Lower leg skin (tissue), 4 donors: ENCODE results near the gene TRIM4. TPM values are rescaled to one million over a fixed set of nuclear protein-coding genes. Genes with fewer than 3 reads are reported as not detected.
"Not testable (repeated sequence)": the region's sequence is repeated elsewhere in the genome, so short reads cannot be mapped to it uniquely, and the experiment has no call there.

Source experiments
- DNase-seq, 2 donors: peaks; one replicate each; pipeline ENCODE4 v3.0.0-alpha.2; 2019; ENCODE audit warnings: low spot score in 2 of 2
- H3K4me3 ChIP-seq: fragments of 200-600 bp; sonication (generic); 2 replicates; pipeline ENCODE4 v1.5.1; 2017; ENCODE audit warnings: mild to moderate bottlenecking, low read depth; ENCODE audit not compliant: poor library complexity, severe bottlenecking
- CTCF ChIP-seq, 3 donors: fragments of 450-650 bp; IDR thresholded peaks; one replicate each; pipeline ENCODE4 v1.5.1; 2016; ENCODE audit warnings: antibody characterized with exemption in 3 of 3, mild to moderate bottlenecking in 3 of 3, moderate library complexity in 2 of 3
- POLR2A ChIP-seq, 2 donors: fragments of 450-650 bp; IDR thresholded peaks; one replicate each; pipeline ENCODE4 v1.6.1; 2016 to 2017; ENCODE audit warnings: antibody characterized with exemption in 2 of 2, mild to moderate bottlenecking in 1 of 2, moderate library complexity in 1 of 2
- WGBS, 2 donors: methylation state at CpG; one replicate each; pipeline ENCODE4 v1.1.5; 2018; 5-methylcytosine and 5-hydroxymethylcytosine counted together
- intact Hi-C: fragments of 100-400 bp; cut with DNase I; formaldehyde crosslinking; loops from one replicate; pipeline ENCODE4 v1.15.0; 2023; ENCODE audit warnings: low total_unique reads
- total RNA-seq, 4 donors: library from RNA; depleted of rRNA; stranded (reverse); fragments of >200 nt; gene quantifications; one replicate each; pipeline ENCODE4 v1.1.0, GENCODE V29; 2016

TRIM4 gene
- total RNA-seq, 4 donors from 2014 or later = 48.4 to 60.0 (median 57.9) TPM

GRCh38 chr7:99881370-99881769 lies 38.0 kb downstream of the TRIM4 start:
- TF ChIP-seq CTCF (IDR thresholded peaks at IDR 0.05) = no peak
- TF ChIP-seq POLR2A (IDR thresholded peaks at IDR 0.05) = no peak
- WGBS, 2 donors = 86 to 87% methylated on average over 4 of the region's 4 CpGs
- no peak overlapping the region for H3K4me3 ChIP-seq
- intact Hi-C loops = no loop called here
- DNase-seq = no peak

GRCh38 chr7:99876933-99877332 lies 42.4 kb downstream of the TRIM4 start, which contains the start of gene OR2AE1:
Gene OR2AE1, minus strand, starts transcription at chr7:99877033. Its CDS starts 0 bp downstream, at chr7:99877033.
- WGBS, 2 donors = 77 to 93% methylated on average over 3 of the region's 3 CpGs

GRCh38 chr7:99876491-99876890 lies 42.8 kb downstream of the TRIM4 start:
- no peak for DNase-seq
- H3K4me3 ChIP-seq = no peak overlapping the region
- TF ChIP-seq POLR2A (IDR thresholded peaks at IDR 0.05) (no peak), CTCF (IDR thresholded peaks at IDR 0.05) (no peak)
- intact Hi-C loops = no loop called here
- 88 to 96% methylated on average over 5 of the region's 5 CpGs for WGBS, 2 donors

More at GRCh38 chr7:99876933-99877332, 42.4 kb downstream of the TRIM4 start, which contains the start of gene OR2AE1:
- TF ChIP-seq POLR2A (IDR thresholded peaks at IDR 0.05) = no peak
- no peak for TF ChIP-seq CTCF (IDR thresholded peaks at IDR 0.05)
- intact Hi-C loops = no loop called here
- H3K4me3 ChIP-seq = no peak within 1 kb of the TSS
- no peak for DNase-seq

- DNase-seq = no peak
- TF ChIP-seq CTCF (IDR thresholded peaks at IDR 0.05) = no peak
- no peak for TF ChIP-seq POLR2A (IDR thresholded peaks at IDR 0.05)
- 90 to 98% methylated on average over 1 of the region's 1 CpG for WGBS, 2 donors
- H3K4me3 ChIP-seq = no peak overlapping the region
- intact Hi-C loops = no loop called here
Measured at GRCh38 chr7:99868246-99868645, 51.1 kb downstream of the TRIM4 start.

- intact Hi-C loops, H3K4me3 ChIP-seq, DNase-seq: not testable (repeated sequence)
- 97 to 98% methylated on average over 2 of the region's 2 CpGs for WGBS, 2 donors
Measured at GRCh38 chr7:99867477-99867876, 51.9 kb downstream of the TRIM4 start.

GRCh38 chr7:99863847-99864440 lies 55.4 kb downstream of the TRIM4 start:
- 58 to 62% methylated on average over 2 of the region's 2 CpGs for WGBS, 2 donors
- H3K4me3 ChIP-seq = no peak overlapping the region
- DNase-seq = no peak
- intact Hi-C loops = no loop called here
- no peak for TF ChIP-seq POLR2A (IDR thresholded peaks at IDR 0.05)
- TF ChIP-seq CTCF (IDR thresholded peaks at IDR 0.05) = no peak
